HEK293 (cell line): ENCODE data around the gene ZNF146.

Source experiments
- EGR2 ChIP-seq: fragments of 450-650 bp; formaldehyde crosslinking; IDR thresholded peaks from 2 replicates; pipeline ENCODE4 v1.5.1; 2016; ENCODE audit warnings: low read depth, missing biosample characterization, missing genetic modification characterization
- GLI2 ChIP-seq: fragments of 450-650 bp; formaldehyde crosslinking; IDR thresholded peaks from 2 replicates; pipeline ENCODE4; 2017; ENCODE audit warnings: missing biosample characterization, missing genetic modification characterization, low read depth, borderline replicate concordance
- MZF1 ChIP-seq: fragments of 450-650 bp; formaldehyde crosslinking; IDR thresholded peaks from 2 replicates; pipeline ENCODE4 v1.5.1; 2017; ENCODE audit warnings: missing biosample characterization, missing genetic modification characterization, borderline replicate concordance
- PATZ1 ChIP-seq: fragments of 450-650 bp; formaldehyde crosslinking; IDR thresholded peaks from 2 replicates; pipeline ENCODE4 v1.5.1; 2016; ENCODE audit warnings: missing biosample characterization, missing genetic modification characterization
- PRDM2 ChIP-seq: fragments of 450-650 bp; formaldehyde crosslinking; IDR thresholded peaks from 2 replicates; pipeline ENCODE4 v1.5.1; 2016; ENCODE audit warnings: missing biosample characterization, missing genetic modification characterization, borderline replicate concordance
- PRDM4 ChIP-seq: fragments of 450-650 bp; formaldehyde crosslinking; IDR thresholded peaks from 2 replicates; pipeline ENCODE4 v1.5.1; 2017; ENCODE audit warnings: missing biosample characterization, missing genetic modification characterization
- SCRT2 ChIP-seq: fragments of 450-650 bp; formaldehyde crosslinking; IDR thresholded peaks from 2 replicates; pipeline ENCODE4 v1.5.1; 2016; ENCODE audit warnings: missing biosample characterization, missing genetic modification characterization
- TRIM28 ChIP-seq: IDR thresholded peaks from 2 replicates; pipeline ENCODE4 v1.6.1; 2011; ENCODE audit warnings: low read length, control low read depth, borderline replicate concordance
- YY2 ChIP-seq: fragments of 450-650 bp; formaldehyde crosslinking; IDR thresholded peaks from 2 replicates; pipeline ENCODE4 v1.5.1; 2016; ENCODE audit warnings: missing biosample characterization, missing genetic modification characterization
- ZBTB48 ChIP-seq: fragments of 450-650 bp; formaldehyde crosslinking; IDR thresholded peaks from 2 replicates; pipeline ENCODE4 v1.5.1; 2016; ENCODE audit warnings: missing biosample characterization, missing genetic modification characterization
- ZFP41 ChIP-seq: fragments of 450-650 bp; formaldehyde crosslinking; IDR thresholded peaks from 2 replicates; pipeline ENCODE4 v1.5.1; 2016; ENCODE audit warnings: missing biosample characterization, missing genetic modification characterization, borderline replicate concordance
- ZIC2 ChIP-seq: fragments of 450-650 bp; formaldehyde crosslinking; IDR thresholded peaks from 2 replicates; pipeline ENCODE4 v1.5.1; 2016; ENCODE audit warnings: missing biosample characterization, missing genetic modification characterization
- ZNF174 ChIP-seq: fragments of 450-650 bp; formaldehyde crosslinking; IDR thresholded peaks from 2 replicates; pipeline ENCODE4 v1.5.0; 2017; ENCODE audit warnings: missing biosample characterization, mild to moderate bottlenecking, missing genetic modification characterization
- ZNF202 ChIP-seq: fragments of 450-650 bp; formaldehyde crosslinking; IDR thresholded peaks from 2 replicates; pipeline ENCODE4 v1.5.1; 2016; ENCODE audit warnings: missing biosample characterization, missing genetic modification characterization, borderline replicate concordance
- ZNF239 ChIP-seq: fragments of 450-650 bp; formaldehyde crosslinking; IDR thresholded peaks from 2 replicates; pipeline ENCODE4 v1.5.1; 2016; ENCODE audit warnings: missing biosample characterization, missing genetic modification characterization
- ZNF248 ChIP-seq: fragments of 450-650 bp; formaldehyde crosslinking; IDR thresholded peaks from 2 replicates; pipeline ENCODE4 v1.5.1; 2017; ENCODE audit warnings: missing biosample characterization, missing genetic modification characterization
- ZNF280D ChIP-seq: fragments of 450-650 bp; formaldehyde crosslinking; IDR thresholded peaks from 2 replicates; pipeline ENCODE4 v1.5.1; 2016; ENCODE audit warnings: missing biosample characterization, missing genetic modification characterization
- ZNF302 ChIP-seq: fragments of 450-650 bp; formaldehyde crosslinking; IDR thresholded peaks from 2 replicates; pipeline ENCODE4 v1.5.1; 2016; ENCODE audit warnings: missing biosample characterization, missing genetic modification characterization, low read depth
- ZNF341 ChIP-seq: fragments of 450-650 bp; formaldehyde crosslinking; IDR thresholded peaks from 2 replicates; pipeline ENCODE4; 2016; ENCODE audit warnings: low read depth, missing biosample characterization, missing genetic modification characterization
- ZNF529 ChIP-seq: fragments of 450-650 bp; formaldehyde crosslinking; IDR thresholded peaks from 2 replicates; pipeline ENCODE4 v1.5.1; 2017; ENCODE audit warnings: missing genetic modification characterization, missing biosample characterization; ENCODE audit not compliant: insufficient replicate concordance
- ZNF596 ChIP-seq: fragments of 450-650 bp; IDR thresholded peaks from 2 replicates; pipeline ENCODE4 v1.5.0; 2018; ENCODE audit warnings: missing biosample characterization, mild to moderate bottlenecking, missing genetic modification characterization, moderate library complexity
- ZNF610 ChIP-seq: fragments of 450-650 bp; formaldehyde crosslinking; IDR thresholded peaks from 2 replicates; pipeline ENCODE4 v1.5.1; 2016; ENCODE audit warnings: missing biosample characterization, missing genetic modification characterization, borderline replicate concordance
- ZNF623 ChIP-seq: fragments of 450-650 bp; formaldehyde crosslinking; IDR thresholded peaks from 2 replicates; pipeline ENCODE4 v1.5.1; 2016; ENCODE audit warnings: missing biosample characterization, missing genetic modification characterization
- ZNF843 ChIP-seq: fragments of 450-650 bp; formaldehyde crosslinking; IDR thresholded peaks from 2 replicates; pipeline ENCODE4 v1.5.1; 2016; ENCODE audit warnings: missing biosample characterization, missing genetic modification characterization

ZNF146 gene

GRCh38 chr19:36169084-36169760 lies 45.7 kb upstream of the ZNF146 start (continued):
- TF ChIP-seq PRDM2 = no peak
- no peak for TF ChIP-seq EGR2 (tag by site-specific recombination)
- TF ChIP-seq ZNF202 (tag by site-specific recombination) = no peak
- TF ChIP-seq SCRT2 (tag by site-specific recombination) = no peak
- TF ChIP-seq ZNF623 (tag by site-specific recombination) = no peak
- no peak; the same call in 1 of the 2 replicates for TF ChIP-seq TRIM28
- TF ChIP-seq ZBTB48 (tag by site-specific recombination) = no peak
- no peak for TF ChIP-seq ZNF174
- TF ChIP-seq ZNF248 (tag by site-specific recombination) = no peak
- peak; percentile 59 for TF ChIP-seq PATZ1 (tag by site-specific recombination)
- peak; percentile 39; the same call in 1 of the 2 replicates for TF ChIP-seq ZNF610 (tag by site-specific recombination)
- TF ChIP-seq YY2 (tag by site-specific recombination) = no peak; the same call in 1 of the 2 replicates
- TF ChIP-seq ZNF302 (tag by site-specific recombination) = no peak; the same call in 1 of the 2 replicates
- TF ChIP-seq ZIC2 (tag by site-specific recombination) = no peak
- peak; percentile 38; the same call in 1 of the 2 replicates for TF ChIP-seq GLI2 (tag by site-specific recombination)
- TF ChIP-seq ZNF529 (tag by site-specific recombination) = no peak
- peak; percentile 97 for TF ChIP-seq ZNF843 (tag by site-specific recombination)
- TF ChIP-seq ZNF239 (tag by site-specific recombination) = no peak
- peak; percentile 56; the same call in 1 of the 2 replicates for TF ChIP-seq ZNF280D
- TF ChIP-seq ZNF341 (tag by site-specific recombination) = no peak; the same call in 1 of the 2 replicates
- peak; percentile 85 for TF ChIP-seq PRDM4
- no peak for TF ChIP-seq ZFP41 (tag by site-specific recombination)
- peak; percentile 91 for TF ChIP-seq MZF1 (tag by site-specific recombination)
- TF ChIP-seq ZNF596 (tag by site-specific recombination) = peak; percentile 90
